ENCODE results near the gene LCE3D. TPM values are rescaled to one million over a fixed set of nuclear protein-coding genes. Genes with fewer than 3 reads are reported as not detected.

The LCE3D gene
- total RNA-seq, 4 donors from 2014 or later = not detected

DNA sequence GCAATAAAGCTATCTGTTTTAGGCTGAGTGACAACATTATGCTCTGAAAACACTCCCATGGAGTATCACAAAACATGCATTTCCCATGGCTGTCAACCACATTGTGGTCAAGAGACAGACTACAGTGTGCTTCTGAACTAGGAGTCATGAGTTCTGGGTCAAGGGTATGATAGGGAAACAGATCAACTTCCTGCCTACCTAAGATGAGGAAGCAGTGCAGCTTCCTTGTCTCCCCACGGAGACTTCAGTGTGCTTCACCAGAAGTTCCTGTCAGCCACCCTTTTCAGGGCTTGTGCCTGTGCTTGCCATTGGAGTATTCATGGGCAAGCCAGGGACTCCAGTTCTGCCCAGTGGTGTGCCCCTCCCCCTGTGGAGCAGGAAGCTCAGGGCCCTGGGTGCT lies 33.6 kb downstream of the LCE3D start:
- no peak for DNase-seq (ENCODE audit: extremely low spot score)
- Histone ChIP-seq H3K27me3 (peaks cover 0 to 8% (median 0%) of the 10 kb centered on the region in 4 donors), H3K4me3 (no peak overlapping the region), H3K9me3 (no peaks in the 10 kb centered on the region), H3K36me3 (no peaks in the 10 kb centered on the region), H3K4me1 (no peaks in the 10 kb centered on the region), H3K27ac (replicated peaks in 1 of 4) (no peak overlapping the region)
- TF ChIP-seq EP300 (IDR thresholded peaks at IDR 0.05) = no peak
- TF ChIP-seq POLR2A (IDR thresholded peaks at IDR 0.05; ENCODE audit: low read depth) = no peak
- TF ChIP-seq POLR2AphosphoS5 (IDR thresholded peaks at IDR 0.05) = no peak
- TF ChIP-seq, protein P1, sequence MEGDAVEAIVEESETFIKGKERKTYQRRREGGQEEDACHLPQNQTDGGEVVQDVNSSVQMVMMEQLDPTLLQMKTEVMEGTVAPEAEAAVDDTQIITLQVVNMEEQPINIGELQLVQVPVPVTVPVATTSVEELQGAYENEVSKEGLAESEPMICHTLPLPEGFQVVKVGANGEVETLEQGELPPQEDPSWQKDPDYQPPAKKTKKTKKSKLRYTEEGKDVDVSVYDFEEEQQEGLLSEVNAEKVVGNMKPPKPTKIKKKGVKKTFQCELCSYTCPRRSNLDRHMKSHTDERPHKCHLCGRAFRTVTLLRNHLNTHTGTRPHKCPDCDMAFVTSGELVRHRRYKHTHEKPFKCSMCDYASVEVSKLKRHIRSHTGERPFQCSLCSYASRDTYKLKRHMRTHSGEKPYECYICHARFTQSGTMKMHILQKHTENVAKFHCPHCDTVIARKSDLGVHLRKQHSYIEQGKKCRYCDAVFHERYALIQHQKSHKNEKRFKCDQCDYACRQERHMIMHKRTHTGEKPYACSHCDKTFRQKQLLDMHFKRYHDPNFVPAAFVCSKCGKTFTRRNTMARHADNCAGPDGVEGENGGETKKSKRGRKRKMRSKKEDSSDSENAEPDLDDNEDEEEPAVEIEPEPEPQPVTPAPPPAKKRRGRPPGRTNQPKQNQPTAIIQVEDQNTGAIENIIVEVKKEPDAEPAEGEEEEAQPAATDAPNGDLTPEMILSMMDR (IDR thresholded peaks at IDR 0.05) = no peak
- WGBS = 38% methylated on average over 1 of the region's 1 CpG
- intact Hi-C loops (cut with DNase I) = no loop called here

DNA sequence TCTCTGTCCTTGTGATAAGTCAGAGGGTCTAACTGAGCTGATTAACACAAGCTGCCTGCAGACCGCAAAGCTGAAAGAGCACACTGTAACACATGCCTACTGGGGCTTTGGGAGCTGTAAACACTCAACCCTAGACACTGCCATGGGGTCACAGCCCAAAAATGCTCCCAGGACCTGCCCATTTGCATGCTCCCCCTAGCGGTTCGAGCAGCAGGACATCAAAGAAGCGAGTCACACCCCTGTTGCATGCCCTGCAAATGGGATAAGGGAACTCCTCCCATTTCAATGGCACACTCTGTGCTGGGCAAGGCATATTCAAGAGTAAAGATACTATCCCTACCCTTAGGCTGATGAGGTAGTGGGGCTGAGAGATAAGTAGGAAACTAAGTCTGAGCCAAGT lies 36.5 kb downstream of the LCE3D start:
- no peaks in the 10 kb centered on the region for H3K4me1 ChIP-seq
- no peaks in the 10 kb centered on the region for H3K36me3 ChIP-seq
- H3K27me3 ChIP-seq = peaks cover 0 to 8% (median 0%) of the 10 kb centered on the region in 4 donors
- H3K27ac ChIP-seq (replicated peaks in 1 of 4) = no peak overlapping the region
- no peaks in the 10 kb centered on the region for H3K9me3 ChIP-seq
- no peak for DNase-seq (ENCODE audit: extremely low spot score)
- intact Hi-C loops (cut with DNase I) = no loop called here
- H3K4me3 ChIP-seq = no peak overlapping the region
- 83% methylated on average over 1 of the region's 4 CpGs for WGBS
- TF ChIP-seq, protein P1 (IDR thresholded peaks at IDR 0.05) = no peak
- TF ChIP-seq EP300 (IDR thresholded peaks at IDR 0.05) (no peak), POLR2A (IDR thresholded peaks at IDR 0.05; ENCODE audit: low read depth) (no peak), POLR2AphosphoS5 (IDR thresholded peaks at IDR 0.05) (no peak)

DNA sequence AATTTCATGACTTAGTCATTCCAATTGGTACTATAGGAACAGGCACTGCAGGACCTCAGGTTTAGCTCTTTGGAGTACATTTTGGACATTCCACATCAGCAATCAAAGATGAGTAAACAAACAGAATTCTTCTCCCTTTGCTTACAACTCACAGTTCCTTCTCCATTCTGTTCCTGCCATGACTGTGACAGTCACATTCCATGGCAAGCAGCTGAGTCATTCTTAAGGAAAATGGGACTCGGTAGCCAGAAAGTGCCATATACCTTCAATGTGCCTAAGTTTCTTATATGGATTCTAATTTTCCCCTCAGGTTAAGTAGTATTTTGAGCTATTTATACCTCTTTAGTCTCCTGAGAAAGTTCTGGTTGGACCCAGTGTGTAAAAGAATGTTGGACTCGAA lies 40.4 kb downstream of the LCE3D start:
- no peak overlapping the region for H3K4me3 ChIP-seq
- no peak for DNase-seq (ENCODE audit: extremely low spot score)
- intact Hi-C loops (cut with DNase I) = no loop called here
- peaks cover 0 to 10% (median 0%) of the 10 kb centered on the region in 4 donors for H3K27me3 ChIP-seq
- TF ChIP-seq, protein P1 (IDR thresholded peaks at IDR 0.05) = no peak
- TF ChIP-seq EP300 (IDR thresholded peaks at IDR 0.05) (no peak), POLR2A (IDR thresholded peaks at IDR 0.05; ENCODE audit: low read depth) (no peak), POLR2AphosphoS5 (IDR thresholded peaks at IDR 0.05) (no peak)
- no peaks in the 10 kb centered on the region for H3K9me3 ChIP-seq
- no peaks in the 10 kb centered on the region for H3K36me3 ChIP-seq
- WGBS = 77% methylated on average over 2 of the region's 2 CpGs
- no peaks in the 10 kb centered on the region for H3K4me1 ChIP-seq
- no peak overlapping the region for H3K27ac ChIP-seq (replicated peaks in 1 of 4)

DNA sequence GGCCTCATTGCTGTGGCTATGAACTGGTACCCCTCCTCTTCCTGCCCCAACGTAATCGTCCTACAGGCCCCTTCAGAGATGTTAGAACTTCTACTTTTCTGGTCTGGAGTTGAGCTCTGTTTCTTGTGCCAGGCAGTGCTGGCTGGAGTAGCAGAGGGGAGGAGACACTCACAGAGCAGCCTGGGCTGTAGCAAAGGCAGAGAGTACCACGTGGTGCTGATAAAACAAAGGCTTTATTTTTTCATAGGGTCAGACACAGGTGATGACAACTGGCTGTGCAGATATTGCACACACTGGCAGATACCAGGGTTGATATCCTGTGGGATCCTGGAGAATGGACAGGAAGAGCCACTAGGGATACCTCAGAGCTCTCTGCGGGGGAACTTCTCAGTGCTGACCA lies 42.8 kb downstream of the LCE3D start:
- no peak for DNase-seq (ENCODE audit: extremely low spot score)
- TF ChIP-seq POLR2A (IDR thresholded peaks at IDR 0.05; ENCODE audit: low read depth) = no peak
- TF ChIP-seq, protein P1 (IDR thresholded peaks at IDR 0.05) = no peak
- TF ChIP-seq EP300 (IDR thresholded peaks at IDR 0.05) = no peak
- TF ChIP-seq POLR2AphosphoS5 (IDR thresholded peaks at IDR 0.05) = no peak
- H3K27ac ChIP-seq (replicated peaks in 1 of 4) = no peak overlapping the region
- peaks cover 0 to 10% (median 0%) of the 10 kb centered on the region in 4 donors for H3K27me3 ChIP-seq
- no peak overlapping the region for H3K4me3 ChIP-seq
- H3K36me3 ChIP-seq = no peaks in the 10 kb centered on the region
- H3K9me3 ChIP-seq = no peaks in the 10 kb centered on the region
- intact Hi-C loops (cut with DNase I) = no loop called here
- no peaks in the 10 kb centered on the region for H3K4me1 ChIP-seq
- 45% methylated on average over 4 of the region's 4 CpGs for WGBS

DNA sequence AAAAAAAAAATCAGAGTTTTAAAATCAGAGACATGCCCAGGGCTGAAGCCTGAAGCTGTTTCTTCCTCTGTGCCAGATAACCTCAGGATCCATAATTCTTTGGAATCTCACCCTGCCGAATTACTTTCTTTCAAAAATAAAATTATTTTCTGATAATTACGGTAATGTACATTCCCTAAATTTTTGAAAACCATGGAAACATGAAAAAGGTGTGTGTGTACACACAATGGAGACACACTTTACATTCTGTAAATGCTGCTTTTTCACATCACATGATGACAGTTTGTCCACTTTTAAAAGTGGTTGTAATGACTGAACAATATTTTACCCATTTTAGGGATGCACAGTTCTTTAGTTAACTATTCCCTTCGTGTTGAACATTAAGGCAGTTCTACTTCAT lies 44.5 kb downstream of the LCE3D start:
- TF ChIP-seq, protein P1 (IDR thresholded peaks at IDR 0.05) = no peak
- TF ChIP-seq EP300 (IDR thresholded peaks at IDR 0.05) (no peak), POLR2A (IDR thresholded peaks at IDR 0.05; ENCODE audit: low read depth) (no peak), POLR2AphosphoS5 (IDR thresholded peaks at IDR 0.05) (no peak)
- no peaks in the 10 kb centered on the region for H3K36me3 ChIP-seq
- H3K27me3 ChIP-seq = peaks cover 0 to 10% (median 0%) of the 10 kb centered on the region in 4 donors
- no peaks in the 10 kb centered on the region for H3K4me1 ChIP-seq
- 75% methylated on average over 3 of the region's 3 CpGs for WGBS
- peaks cover 0 to 12% (median 0%) of the 10 kb centered on the region in 4 donors for H3K9me3 ChIP-seq
- DNase-seq (ENCODE audit: extremely low spot score) = no peak
- no peak overlapping the region for H3K4me3 ChIP-seq
- H3K27ac ChIP-seq (replicated peaks in 1 of 4) = no peak overlapping the region
- intact Hi-C loops (cut with DNase I) = no loop called here
